ENCODE results near the gene ADAMTS15. TPM values are rescaled to one million over a fixed set of nuclear protein-coding genes. Genes with fewer than 3 reads are reported as not detected.

The ADAMTS15 gene
- total RNA-seq, 1 donor, result 4.3 TPM

DNA sequence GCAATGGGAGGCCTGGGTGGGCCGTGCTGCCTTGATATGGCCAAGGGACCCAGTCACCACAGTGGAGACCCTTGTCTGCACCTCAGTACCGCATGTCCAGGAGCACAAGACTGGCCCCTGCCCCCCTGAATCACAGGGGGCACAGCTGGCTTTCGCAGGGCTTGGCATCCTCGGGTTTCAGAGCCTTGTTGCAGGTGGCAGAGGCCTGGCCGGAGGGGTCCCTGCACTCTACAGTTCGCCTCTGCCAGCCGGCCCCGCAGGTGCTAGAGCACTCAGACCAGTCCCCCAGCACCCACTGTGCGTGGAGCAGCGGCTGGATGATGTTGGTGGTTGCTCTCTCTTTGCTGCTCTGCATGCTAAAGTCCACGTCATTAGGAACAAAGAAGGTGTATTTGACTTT is 43.0 kb upstream of the ADAMTS15 start:
- Histone ChIP-seq H3K9me3 (ENCODE audit: low read depth, low read length) (no peaks in the 10 kb centered on the region), H3K4me3 (ENCODE audit: insufficient read depth, low read length) (no peak overlapping the region), H3K4me2 (ENCODE audit: insufficient read depth, low read length) (no peak overlapping the region), H4K20me1 (ENCODE audit: insufficient read depth, low read length) (no peaks in the 10 kb centered on the region), H3K4me1 (ENCODE audit: insufficient read depth, low read length) (peaks cover 48% of the 10 kb centered on the region), H3K27me3 (ENCODE audit: insufficient read depth, low read length) (peaks cover 13% of the 10 kb centered on the region), H2AFZ (ENCODE audit: low read length) (no peak overlapping the region), H3K79me2 (ENCODE audit: insufficient read depth, low read length) (no peaks in the 10 kb centered on the region), H3K36me3 (ENCODE audit: insufficient read depth, low read length) (no peaks in the 10 kb centered on the region), H3K27ac (ENCODE audit: low read depth, low read length) (no peak overlapping the region)
- TF ChIP-seq CTCF (IDR thresholded peaks at IDR 0.05; ENCODE audit: extremely low read depth, low read depth, low read length), result no peak
- DNase-seq (ENCODE audit: insufficient read length, low spot score, missing footprints), result no peak

GRCh38 chr11:130407978-130408377 is 40.5 kb upstream of the ADAMTS15 start:
- peak overlapping the region; percentile 2 for H3K27ac ChIP-seq (ENCODE audit: low read depth, low read length)
- no peaks in the 10 kb centered on the region for H3K9me3 ChIP-seq (ENCODE audit: low read depth, low read length)
- H3K4me2 ChIP-seq (ENCODE audit: insufficient read depth, low read length), result peak overlapping the region; percentile 29

GRCh38 chr11:130408401-130408890 is 40.0 kb upstream of the ADAMTS15 start:
- Histone ChIP-seq H3K27ac (ENCODE audit: low read depth, low read length) (no peak overlapping the region), H3K4me1 (ENCODE audit: insufficient read depth, low read length) (peaks cover 38% of the 10 kb centered on the region), H3K36me3 (ENCODE audit: insufficient read depth, low read length) (no peaks in the 10 kb centered on the region), H3K4me2 (ENCODE audit: insufficient read depth, low read length) (peak overlapping the region; percentile 29), H3K4me3 (ENCODE audit: insufficient read depth, low read length) (no peak overlapping the region), H3K27me3 (ENCODE audit: insufficient read depth, low read length) (peaks cover 21% of the 10 kb centered on the region), H3K9me3 (ENCODE audit: low read depth, low read length) (no peaks in the 10 kb centered on the region), H4K20me1 (ENCODE audit: insufficient read depth, low read length) (no peaks in the 10 kb centered on the region), H2AFZ (ENCODE audit: low read length) (no peak overlapping the region), H3K79me2 (ENCODE audit: insufficient read depth, low read length) (no peaks in the 10 kb centered on the region)
- no peak for DNase-seq (ENCODE audit: insufficient read length, low spot score, missing footprints)
- TF ChIP-seq CTCF (IDR thresholded peaks at IDR 0.05; ENCODE audit: extremely low read depth, low read depth, low read length), result no peak

More at GRCh38 chr11:130407978-130408377, 40.5 kb upstream of the ADAMTS15 start:
- peaks cover 21% of the 10 kb centered on the region for H3K27me3 ChIP-seq (ENCODE audit: insufficient read depth, low read length)
- no peaks in the 10 kb centered on the region for H4K20me1 ChIP-seq (ENCODE audit: insufficient read depth, low read length)
- H3K4me3 ChIP-seq (ENCODE audit: insufficient read depth, low read length), result no peak overlapping the region
- peak; percentile 95 for DNase-seq (ENCODE audit: insufficient read length, low spot score, missing footprints)
- no peak for TF ChIP-seq CTCF (IDR thresholded peaks at IDR 0.05; ENCODE audit: extremely low read depth, low read depth, low read length)
- no peaks in the 10 kb centered on the region for H3K36me3 ChIP-seq (ENCODE audit: insufficient read depth, low read length)
- peaks cover 40% of the 10 kb centered on the region for H3K4me1 ChIP-seq (ENCODE audit: insufficient read depth, low read length)
- H2AFZ ChIP-seq (ENCODE audit: low read length), result no peak overlapping the region
- no peaks in the 10 kb centered on the region for H3K79me2 ChIP-seq (ENCODE audit: insufficient read depth, low read length)

GRCh38 chr11:130408901-130409300 is 39.5 kb upstream of the ADAMTS15 start:
- TF ChIP-seq CTCF (IDR thresholded peaks at IDR 0.05; ENCODE audit: extremely low read depth, low read depth, low read length), result no peak
- no peaks in the 10 kb centered on the region for H3K79me2 ChIP-seq (ENCODE audit: insufficient read depth, low read length)
- H2AFZ ChIP-seq (ENCODE audit: low read length), result no peak overlapping the region
- DNase-seq (ENCODE audit: insufficient read length, low spot score, missing footprints), result no peak
- H3K27ac ChIP-seq (ENCODE audit: low read depth, low read length), result no peak overlapping the region
- peaks cover 38% of the 10 kb centered on the region for H3K4me1 ChIP-seq (ENCODE audit: insufficient read depth, low read length)
- no peak overlapping the region for H3K4me3 ChIP-seq (ENCODE audit: insufficient read depth, low read length)
- H3K9me3 ChIP-seq (ENCODE audit: low read depth, low read length), result no peaks in the 10 kb centered on the region
- no peaks in the 10 kb centered on the region for H3K36me3 ChIP-seq (ENCODE audit: insufficient read depth, low read length)
- H4K20me1 ChIP-seq (ENCODE audit: insufficient read depth, low read length), result no peaks in the 10 kb centered on the region
- H3K4me2 ChIP-seq (ENCODE audit: insufficient read depth, low read length), result no peak overlapping the region
- H3K27me3 ChIP-seq (ENCODE audit: insufficient read depth, low read length), result peaks cover 21% of the 10 kb centered on the region

All from osteoblast (primary cell).